ENCODE data around the gene ANKRD63. TPM values are rescaled to one million over a fixed set of nuclear protein-coding genes. Genes with fewer than 3 reads are reported as not detected.

The ANKRD63 gene
- polyA plus RNA-seq, 1 donor (not counting 4 experiments of a cell fraction or from before 2014, with no cell fraction given), result not detected

GRCh38 chr15:40265355-40265754, 17.5 kb downstream of the ANKRD63 start:
- no peak overlapping the region for H2AFZ ChIP-seq (ENCODE audit: control insufficient read depth, low read length)
- dilution Hi-C loops (cut with MboI; ENCODE audit: extremely low pct_ligation_motif_present, low sequenced_read_pairs), result no loop called here
- DNase-seq (ENCODE audit: low read depth, low spot score) (no peak), FAIRE-seq (no peak)
- H3K27me3 ChIP-seq (ENCODE audit: control insufficient read depth, extremely low read depth, insufficient read depth, low read length), result no peaks in the 10 kb centered on the region
- H4K20me1 ChIP-seq (ENCODE audit: control insufficient read depth, extremely low read depth, insufficient read depth, low read length), result peaks cover 3% of the 10 kb centered on the region
- peaks cover 14% of the 10 kb centered on the region for H3K4me1 ChIP-seq (ENCODE audit: control insufficient read depth, extremely low read depth, insufficient read depth, low read length)
- no peak overlapping the region for H3K4me2 ChIP-seq (ENCODE audit: control insufficient read depth, extremely low read depth, insufficient read depth, low read depth, low read length)
- no peaks in the 10 kb centered on the region for H3K79me2 ChIP-seq (ENCODE audit: control insufficient read depth, insufficient read depth, low read length)
- H3K9me1 ChIP-seq (ENCODE audit: control insufficient read depth, extremely low read depth, insufficient read depth, low read length), result no peaks in the 10 kb centered on the region
- peaks cover 30 to 39% of the 10 kb centered on the region in 2 experiments for H3K36me3 ChIP-seq (ENCODE audit: control insufficient read depth in 2 of 2, extremely low read depth in 1 of 2, insufficient read depth in 2 of 2, low read length in 2 of 2)
- H3K9ac ChIP-seq (ENCODE audit: control insufficient read depth, extremely low read depth, insufficient read depth, low read length), result no peak overlapping the region
- H3K27ac ChIP-seq (ENCODE audit: control insufficient read depth, insufficient read depth, low read length), result no peak overlapping the region
- no peak for TF ChIP-seq CTCF (optimal IDR thresholded peaks at IDR 0.05 in 1 of 3, IDR thresholded peaks at IDR 0.05 in 1 of 3, conservative IDR thresholded peaks at IDR 0.05 in 1 of 3; ENCODE audit: extremely low read depth in 1 of 3, insufficient read depth in 2 of 3, low read length in 3 of 3)
- TF ChIP-seq EZH2 (IDR thresholded peaks at IDR 0.05; ENCODE audit: low read length), result no peak
- no peak overlapping the region for H3K4me3 ChIP-seq (ENCODE audit: control insufficient read depth in 2 of 3, extremely low read depth in 1 of 3, insufficient read depth in 2 of 3, low read depth in 1 of 3, low read length in 3 of 3)
- H3K9me3 ChIP-seq (ENCODE audit: control insufficient read depth, low read depth, low read length), result no peaks in the 10 kb centered on the region

- no peaks in the 10 kb centered on the region for H3K79me2 ChIP-seq (ENCODE audit: control insufficient read depth, insufficient read depth, low read length)
- H3K4me2 ChIP-seq (ENCODE audit: control insufficient read depth, extremely low read depth, insufficient read depth, low read depth, low read length), result no peak overlapping the region
- FAIRE-seq (no peak), DNase-seq (ENCODE audit: low read depth, low spot score) (no peak)
- no peaks in the 10 kb centered on the region for H3K9me3 ChIP-seq (ENCODE audit: control insufficient read depth, low read depth, low read length)
- H3K9ac ChIP-seq (ENCODE audit: control insufficient read depth, extremely low read depth, insufficient read depth, low read length), result no peak overlapping the region
- H3K9me1 ChIP-seq (ENCODE audit: control insufficient read depth, extremely low read depth, insufficient read depth, low read length), result no peaks in the 10 kb centered on the region
- H4K20me1 ChIP-seq (ENCODE audit: control insufficient read depth, extremely low read depth, insufficient read depth, low read length), result peaks cover 3% of the 10 kb centered on the region
- dilution Hi-C loops (cut with MboI; ENCODE audit: extremely low pct_ligation_motif_present, low sequenced_read_pairs), result no loop called here
- H3K27ac ChIP-seq (ENCODE audit: control insufficient read depth, insufficient read depth, low read length), result no peak overlapping the region
- no peaks in the 10 kb centered on the region for H3K27me3 ChIP-seq (ENCODE audit: control insufficient read depth, extremely low read depth, insufficient read depth, low read length)
- H3K4me1 ChIP-seq (ENCODE audit: control insufficient read depth, extremely low read depth, insufficient read depth, low read length), result peaks cover 14% of the 10 kb centered on the region
- peaks cover 24 to 32% of the 10 kb centered on the region in 2 experiments for H3K36me3 ChIP-seq (ENCODE audit: control insufficient read depth in 2 of 2, extremely low read depth in 1 of 2, insufficient read depth in 2 of 2, low read length in 2 of 2)
- no peak overlapping the region for H3K4me3 ChIP-seq (ENCODE audit: control insufficient read depth in 2 of 3, extremely low read depth in 1 of 3, insufficient read depth in 2 of 3, low read depth in 1 of 3, low read length in 3 of 3)
- no peak overlapping the region for H2AFZ ChIP-seq (ENCODE audit: control insufficient read depth, low read length)
- TF ChIP-seq EZH2 (IDR thresholded peaks at IDR 0.05; ENCODE audit: low read length) (no peak), CTCF (optimal IDR thresholded peaks at IDR 0.05 in 1 of 3, IDR thresholded peaks at IDR 0.05 in 1 of 3, conservative IDR thresholded peaks at IDR 0.05 in 1 of 3; ENCODE audit: extremely low read depth in 1 of 3, insufficient read depth in 2 of 3, low read length in 3 of 3) (no peak)
These were observed 18.3 kb downstream of the ANKRD63 start for GRCh38 chr15:40264321-40265153.

Measured in keratinocyte (primary cell).